Activated CD8-positive, alpha-beta T cell treated with anti-CD3 and anti-CD28 coated beads, Interleukin-2, amount 10 ng/mL, durations not matched to agents 7 days and 5 days (primary cell): ENCODE results near the gene GPR153. TPM values are rescaled to one million over a fixed set of nuclear protein-coding genes. Genes with fewer than 3 reads are reported as not detected.
"Not testable (repeated sequence)": the region's sequence is repeated elsewhere in the genome, so short reads cannot be mapped to it uniquely, and the experiment has no call there.

Source experiments
- ATAC-seq: fragments of 150-1000 bp; cut with Tn5 transposase; one replicate; pipeline ENCODE4 v1.10.0; 2021; ENCODE audit warnings: moderate library complexity
- CTCF ChIA-PET: fragments of 350-600 bp; sonication (Branson Sonifier 250); formaldehyde crosslinking; loops from one replicate; lab custom pipeline; 2021; ENCODE audit warnings: antibody characterized with exemption; lab: Charles Lee
- POLR2A ChIA-PET: fragments of 350-600 bp; sonication (Branson Sonifier 250); formaldehyde crosslinking; loops from one replicate; lab custom pipeline; 2021; ENCODE audit warnings: antibody characterized with exemption; lab: Charles Lee
- DNase-seq: peaks from one replicate; pipeline ENCODE4 v3.0.0-alpha.2; 2020
- H3K27ac Mint-ChIP-seq: one replicate; pipeline ENCODE4 v1.8.0; 2021; ENCODE audit warnings: mild to moderate bottlenecking, mixed read lengths
- H3K27me3 Mint-ChIP-seq: one replicate; pipeline ENCODE4 v1.8.0; 2021; ENCODE audit warnings: low read depth, mixed read lengths
- H3K36me3 Mint-ChIP-seq: one replicate; pipeline ENCODE4 v1.8.0; 2021; ENCODE audit warnings: low read depth, mixed read lengths
- H3K4me1 Mint-ChIP-seq: one replicate; pipeline ENCODE4 v1.8.0; 2021; ENCODE audit warnings: low read depth, mixed read lengths
- H3K4me3 Mint-ChIP-seq: one replicate; pipeline ENCODE4 v1.8.0; 2021; ENCODE audit warnings: mild to moderate bottlenecking, mixed read lengths
- H3K9me3 Mint-ChIP-seq: one replicate; pipeline ENCODE4 v1.8.0; 2022; ENCODE audit warnings: mixed read lengths; ENCODE audit not compliant: insufficient read depth
- total RNA-seq, 2 experiments: library from RNA; stranded (reverse); gene quantifications; one replicate each; pipeline ENCODE4 v1.2.3, GENCODE V29; 2021

Gene GPR153
- total RNA-seq = 1 to 10 TPM in 1 of 2 experiments, under 1 TPM in 1; 0.99 to 1.0 TPM

DNA sequence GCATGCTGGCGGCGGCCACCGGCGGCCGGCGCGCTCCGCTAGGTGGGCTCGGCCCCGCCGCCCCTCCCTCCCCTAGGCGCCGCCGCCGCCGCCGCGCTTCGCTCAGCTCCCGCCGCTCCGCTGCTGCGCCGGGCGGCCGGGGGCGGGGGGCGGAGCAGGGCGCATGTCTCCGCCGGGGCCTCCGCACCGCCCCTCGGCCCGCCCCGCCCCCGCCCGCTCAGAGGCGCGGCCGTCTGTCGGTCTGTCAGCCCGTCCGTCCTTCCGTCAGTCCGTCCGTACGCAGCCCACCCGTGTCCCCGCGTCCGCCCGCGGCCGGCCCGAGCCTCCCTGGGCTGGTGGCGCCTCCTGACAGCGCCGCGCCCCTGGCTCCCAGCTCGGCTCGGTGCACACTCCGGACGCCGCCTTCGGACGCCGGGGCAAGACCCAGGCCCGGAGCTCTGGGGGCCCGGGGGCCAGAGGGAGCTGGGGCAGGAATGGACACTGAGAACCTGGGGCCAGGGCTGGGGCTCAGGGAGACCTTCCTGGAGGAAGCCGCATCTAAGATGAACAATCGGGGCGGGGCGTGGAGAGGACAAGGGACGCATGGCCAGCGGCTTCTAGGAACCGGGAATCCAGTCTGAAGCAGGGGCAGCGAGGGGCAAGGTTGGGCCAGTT, at the start of gene GPR153:
Gene GPR153, minus strand, starts transcription at position 138 of the 654 bp plus-strand sequence. CDS start 6,193 bp downstream, outside the sequence.
- POLR2A ChIA-PET = no interaction called here
- ATAC-seq (peak; percentile 68), DNase-seq (peak; percentile 52)
- H3K4me3 Mint-ChIP-seq = peak within 1 kb of the TSS; percentile 65
- H3K9me3 Mint-ChIP-seq = no peaks in the 10 kb centered on the region
- CTCF ChIA-PET = interaction anchor here (1.5 to 1.7 kb wide), 2 partner anchors 15 to 16 kb away, joined by 3 to 5 read pairs; no protein-coding TSS in a partner anchor
- H3K27ac Mint-ChIP-seq = no peak within 1 kb of the TSS
- H3K27me3 Mint-ChIP-seq = peaks cover 13% of the 10 kb centered on the region
- H3K4me1 Mint-ChIP-seq = peaks cover 16% of the 10 kb centered on the region
- no peaks in the 10 kb centered on the region for H3K36me3 Mint-ChIP-seq

DNA sequence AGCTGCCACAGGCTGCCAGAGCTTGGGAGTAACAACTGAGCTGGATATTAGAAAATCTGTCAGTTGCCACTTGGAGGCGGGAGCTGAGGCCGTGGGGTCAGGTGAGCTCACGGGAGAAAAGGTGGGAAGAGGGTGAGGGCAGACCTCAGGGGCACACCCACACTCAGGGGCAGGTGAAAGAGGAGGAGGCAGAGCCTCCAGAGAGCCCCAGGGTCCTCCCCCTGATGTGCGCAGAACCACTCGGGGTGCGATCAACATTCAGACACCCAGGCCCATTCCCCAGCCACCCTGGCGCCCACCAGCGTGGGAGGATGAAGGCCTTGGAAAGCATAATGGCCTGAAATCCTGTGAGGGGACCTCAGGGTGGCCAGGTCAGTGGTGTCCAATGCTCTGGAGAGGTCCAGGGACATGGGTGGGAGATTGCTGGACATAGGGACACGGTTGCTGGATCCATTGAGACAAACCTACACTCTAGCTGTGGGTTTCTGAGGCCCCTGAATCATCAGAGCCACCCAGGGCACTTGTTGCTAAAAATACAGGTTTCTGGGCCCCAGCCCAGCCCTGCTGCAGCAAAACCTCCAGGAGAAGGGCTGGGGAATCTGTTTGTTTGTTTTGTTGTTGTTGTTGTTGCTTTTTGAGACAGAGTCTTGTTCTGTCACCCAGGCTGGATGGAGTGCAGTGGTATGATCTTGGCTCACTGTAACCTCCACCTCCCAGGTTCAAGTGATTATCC, 49.4 kb upstream of the GPR153 start:
- ATAC-seq = no peak
- Mint-ChIP-seq H3K27ac (no peak overlapping the region), H3K4me3 (no peak overlapping the region), H3K9me3 (peaks cover 7% of the 10 kb centered on the region), H3K27me3 (no peaks in the 10 kb centered on the region), H3K4me1 (no peaks in the 10 kb centered on the region), H3K36me3 (peaks cover 28% of the 10 kb centered on the region)
- CTCF ChIA-PET = no interaction called here
- DNase-seq = no peak
- POLR2A ChIA-PET = interaction anchor here (0.6 kb wide), 1 partner anchor 34 kb away, joined by 4 read pairs; no protein-coding TSS in a partner anchor

DNA sequence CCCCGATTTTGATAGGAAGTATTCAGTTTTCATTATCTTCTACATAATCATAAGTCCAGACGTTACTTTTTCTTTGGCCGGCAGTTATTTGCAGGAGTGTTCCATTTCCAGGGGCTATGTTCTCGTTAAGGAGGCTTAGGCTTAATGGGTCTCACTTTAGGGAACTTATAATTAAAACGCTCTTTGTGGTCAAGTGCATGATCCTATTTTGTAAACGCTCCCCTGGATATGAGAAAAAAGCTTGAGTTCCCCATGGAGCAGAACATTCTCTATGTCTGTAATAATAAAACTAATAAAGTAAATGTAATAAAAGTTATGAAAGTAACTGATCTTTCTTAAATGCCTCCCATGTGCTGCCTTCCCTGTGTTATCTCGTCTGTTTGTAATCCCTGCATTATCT, 48.7 kb upstream of the GPR153 start:
- ChIA-PET POLR2A (interaction anchor here (0.6 kb wide), 1 partner anchor 33 kb away, joined by 4 read pairs; no protein-coding TSS in a partner anchor), CTCF (no interaction called here)
- H3K36me3 Mint-ChIP-seq = peaks cover 28% of the 10 kb centered on the region
- ATAC-seq (no peak), DNase-seq (no peak)
- no peaks in the 10 kb centered on the region for H3K4me1 Mint-ChIP-seq
- H3K27me3 Mint-ChIP-seq = no peaks in the 10 kb centered on the region
- no peak overlapping the region for H3K4me3 Mint-ChIP-seq
- H3K9me3 Mint-ChIP-seq = peaks cover 7% of the 10 kb centered on the region
- H3K27ac Mint-ChIP-seq = no peak overlapping the region

DNA sequence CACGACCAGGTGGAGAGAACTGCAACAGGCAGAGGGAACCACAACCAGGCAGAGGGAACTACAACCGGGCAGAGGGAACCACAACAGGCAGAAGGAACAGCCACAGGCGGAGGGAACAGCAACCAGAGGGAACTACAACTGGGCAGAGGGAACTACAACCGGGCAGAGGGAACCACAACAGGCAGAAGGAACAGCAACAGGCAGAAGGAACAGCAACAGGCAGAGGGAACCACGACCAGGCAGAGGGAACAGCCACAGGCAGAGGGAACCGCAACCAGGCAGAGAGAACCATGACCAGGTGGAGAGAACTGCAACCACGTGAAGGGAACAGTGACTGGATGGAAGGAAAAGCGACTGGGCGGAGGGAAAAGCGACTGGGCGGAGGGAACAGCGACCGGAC, 47.6 kb upstream of the GPR153 start:
- Mint-ChIP-seq H3K4me3 (no peak overlapping the region), H3K36me3 (peaks cover 28% of the 10 kb centered on the region), H3K27ac (no peak overlapping the region), H3K4me1 (no peaks in the 10 kb centered on the region), H3K9me3 (peaks cover 7% of the 10 kb centered on the region), H3K27me3 (no peaks in the 10 kb centered on the region)
- ChIA-PET CTCF (no interaction called here), POLR2A (no interaction called here)
- ATAC-seq = no peak
- DNase-seq = no peak

DNA sequence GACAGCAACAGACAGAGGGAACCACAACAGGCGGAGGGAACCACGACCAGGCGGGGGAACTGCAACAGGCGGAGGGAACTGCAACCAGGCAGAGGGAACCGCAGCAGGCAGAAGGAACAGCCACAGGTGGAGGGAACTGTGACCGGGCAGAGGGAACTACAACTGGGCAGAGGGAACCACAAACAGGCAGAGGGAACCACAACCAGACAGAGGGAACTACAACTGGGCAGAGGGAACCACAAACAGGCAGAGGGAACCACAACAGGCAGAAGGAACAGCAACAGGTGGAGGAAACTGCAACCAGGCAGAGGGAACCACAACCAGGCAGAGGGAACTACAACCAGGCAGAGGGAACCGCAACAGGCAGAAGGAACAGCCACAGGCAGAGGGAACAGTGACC, 46.8 kb upstream of the GPR153 start:
- DNase-seq, CTCF ChIA-PET, POLR2A ChIA-PET, H3K4me3 Mint-ChIP-seq, H3K4me1 Mint-ChIP-seq, H3K27ac Mint-ChIP-seq, ATAC-seq, H3K27me3 Mint-ChIP-seq, H3K9me3 Mint-ChIP-seq: not testable (repeated sequence)
- peaks cover 28% of the 10 kb centered on the region for H3K36me3 Mint-ChIP-seq

DNA sequence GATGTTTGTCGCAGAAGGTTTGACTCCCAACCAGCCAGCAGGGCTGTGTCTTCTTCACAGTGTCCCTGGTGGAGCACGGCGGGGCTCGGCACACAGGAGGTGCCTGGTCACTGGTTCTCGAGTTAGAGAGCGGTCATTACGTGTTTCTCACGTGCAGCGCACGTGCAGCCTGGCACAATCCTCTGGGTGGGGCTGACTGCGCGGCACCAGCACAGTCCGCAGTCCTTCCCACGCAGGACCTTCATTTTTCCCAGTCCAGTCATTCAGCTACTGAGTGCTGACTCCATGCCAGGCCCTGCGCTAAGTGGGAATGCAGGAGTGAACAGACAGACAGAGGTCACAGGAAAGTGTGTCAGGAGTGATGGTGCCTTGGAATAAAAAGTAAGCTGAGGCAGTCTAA, 46.2 kb upstream of the GPR153 start:
- no peaks in the 10 kb centered on the region for H3K27me3 Mint-ChIP-seq
- no peak overlapping the region for H3K27ac Mint-ChIP-seq
- no peaks in the 10 kb centered on the region for H3K4me1 Mint-ChIP-seq
- H3K4me3 Mint-ChIP-seq = no peak overlapping the region
- peaks cover 28% of the 10 kb centered on the region for H3K36me3 Mint-ChIP-seq
- H3K9me3 Mint-ChIP-seq = peaks cover 7% of the 10 kb centered on the region
- ATAC-seq (no peak), DNase-seq (no peak)
- ChIA-PET POLR2A (no interaction called here), CTCF (no interaction called here)

DNA sequence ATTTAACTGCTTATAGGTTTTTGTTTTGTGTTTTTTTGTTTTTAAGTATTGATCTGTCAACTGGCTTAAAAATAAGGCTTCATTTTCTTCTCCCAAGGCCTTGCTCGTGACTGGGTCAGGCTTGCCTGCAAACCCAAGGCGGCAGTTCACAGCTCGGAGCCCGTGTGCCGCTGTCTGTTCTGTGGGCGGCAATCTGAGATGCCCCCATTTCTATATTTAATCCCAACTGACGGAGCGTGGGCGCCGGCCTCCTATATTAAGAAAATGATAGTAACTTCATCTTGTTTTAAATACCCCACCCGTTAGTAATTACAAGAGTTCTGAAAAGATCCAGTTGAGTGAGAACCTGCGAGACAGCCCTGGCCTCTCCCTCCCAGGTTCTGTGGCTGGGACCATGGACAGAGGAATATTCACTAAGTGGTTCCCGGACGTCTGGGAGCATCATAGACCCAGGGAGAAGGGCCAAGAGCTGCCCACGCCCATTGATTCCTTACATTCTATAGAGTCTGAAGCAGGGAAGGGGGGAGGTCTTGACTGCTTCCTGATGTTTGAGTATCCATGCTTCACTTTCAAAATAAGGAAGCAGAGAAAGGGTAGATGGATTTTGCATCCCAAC, 42.6 kb upstream of the GPR153 start:
- DNase-seq = no peak
- Mint-ChIP-seq H3K36me3 (peaks cover 23% of the 10 kb centered on the region), H3K27ac (no peak overlapping the region), H3K9me3 (peaks cover 7% of the 10 kb centered on the region), H3K4me3 (no peak overlapping the region), H3K4me1 (no peaks in the 10 kb centered on the region), H3K27me3 (no peaks in the 10 kb centered on the region)
- CTCF ChIA-PET = no interaction called here
- ATAC-seq = no peak
- POLR2A ChIA-PET = no interaction called here

DNA sequence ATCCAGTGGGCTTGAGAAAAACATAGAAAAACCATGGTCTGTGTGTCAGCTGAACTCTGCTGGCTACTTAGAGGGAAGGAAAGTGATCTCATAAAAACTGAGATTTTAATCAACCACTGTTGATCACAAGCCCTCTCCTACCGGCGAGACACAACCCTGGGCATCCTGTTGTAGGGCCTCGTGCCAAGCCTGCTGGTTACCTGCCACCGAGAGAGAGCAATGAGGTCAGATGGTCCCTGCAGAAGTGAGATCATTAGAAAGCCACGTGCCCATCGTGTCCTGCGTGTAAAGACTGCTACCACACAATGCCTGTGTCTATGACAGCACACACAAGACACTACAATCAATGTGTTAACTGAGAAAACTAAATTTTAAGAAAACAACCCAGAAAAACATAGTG, 41.7 kb upstream of the GPR153 start:
- no peak for DNase-seq
- H3K36me3 Mint-ChIP-seq = peaks cover 16% of the 10 kb centered on the region
- no peaks in the 10 kb centered on the region for H3K4me1 Mint-ChIP-seq
- no peak overlapping the region for H3K27ac Mint-ChIP-seq
- ChIA-PET POLR2A (no interaction called here), CTCF (no interaction called here)
- no peak overlapping the region for H3K4me3 Mint-ChIP-seq
- peaks cover 7% of the 10 kb centered on the region for H3K9me3 Mint-ChIP-seq
- H3K27me3 Mint-ChIP-seq = no peaks in the 10 kb centered on the region
- ATAC-seq = no peak

DNA sequence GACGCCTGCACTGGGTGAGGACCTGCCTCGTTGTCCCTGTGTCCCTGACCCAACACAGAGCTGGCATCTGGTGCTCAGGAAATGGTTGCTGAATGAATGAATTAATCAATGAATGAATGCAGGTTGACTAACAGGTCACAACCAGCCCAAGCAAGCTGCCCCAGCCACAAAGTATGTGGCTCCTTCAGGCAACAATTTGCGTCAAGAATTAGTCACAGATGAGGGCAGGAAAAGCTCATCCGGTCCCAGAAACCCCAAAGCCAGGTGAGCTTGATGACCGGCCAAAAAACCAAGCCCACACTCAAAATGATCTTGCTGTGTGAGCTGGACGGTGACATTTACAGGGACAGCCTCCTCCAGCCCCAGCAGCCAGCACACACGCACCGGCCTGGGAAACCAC, 40.6 kb upstream of the GPR153 start:
- Mint-ChIP-seq H3K36me3 (peaks cover 6% of the 10 kb centered on the region), H3K4me3 (no peak overlapping the region), H3K27ac (no peak overlapping the region), H3K27me3 (no peaks in the 10 kb centered on the region), H3K4me1 (no peaks in the 10 kb centered on the region), H3K9me3 (no peaks in the 10 kb centered on the region)
- ATAC-seq (no peak), DNase-seq (no peak)
- ChIA-PET POLR2A (no interaction called here), CTCF (no interaction called here)

DNA sequence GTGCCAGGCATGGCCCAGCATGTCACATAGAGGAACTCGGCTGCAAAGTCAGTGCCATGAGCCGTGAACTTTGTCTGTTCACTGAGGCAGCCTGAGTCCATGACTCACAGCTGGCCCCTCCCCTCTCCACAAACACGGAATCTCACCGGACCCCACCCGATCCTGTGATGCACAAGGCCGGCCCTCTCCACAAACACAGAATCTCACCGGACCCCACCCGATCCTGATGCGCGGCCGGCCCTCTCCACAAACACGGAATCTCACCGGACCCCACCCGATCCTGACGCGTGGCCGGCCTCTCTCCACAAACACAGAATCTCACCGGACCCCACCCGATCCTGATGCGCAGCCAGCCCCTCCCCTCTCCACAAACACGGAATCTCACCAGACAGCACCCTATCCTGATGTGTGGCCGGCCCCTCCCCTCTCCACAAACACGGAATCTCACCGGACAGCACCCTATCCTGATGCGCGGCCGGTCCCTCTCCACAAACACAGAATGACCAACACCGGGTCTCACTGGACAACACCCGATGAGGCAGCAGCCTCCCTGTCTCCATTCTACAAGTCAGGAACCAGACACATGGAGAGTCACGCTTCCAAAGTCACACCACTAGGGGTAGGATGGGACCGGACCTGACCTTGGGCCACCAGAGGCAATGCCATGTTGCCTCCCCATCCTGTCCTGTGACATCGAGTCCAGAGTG, 39.6 kb upstream of the GPR153 start:
- ChIA-PET CTCF (no interaction called here), POLR2A (no interaction called here)
- no peaks in the 10 kb centered on the region for H3K27me3 Mint-ChIP-seq
- ATAC-seq = no peak
- no peak overlapping the region for H3K27ac Mint-ChIP-seq
- no peaks in the 10 kb centered on the region for H3K9me3 Mint-ChIP-seq
- no peaks in the 10 kb centered on the region for H3K4me1 Mint-ChIP-seq
- no peak overlapping the region for H3K4me3 Mint-ChIP-seq
- no peak for DNase-seq
- H3K36me3 Mint-ChIP-seq = peaks cover 2% of the 10 kb centered on the region

DNA sequence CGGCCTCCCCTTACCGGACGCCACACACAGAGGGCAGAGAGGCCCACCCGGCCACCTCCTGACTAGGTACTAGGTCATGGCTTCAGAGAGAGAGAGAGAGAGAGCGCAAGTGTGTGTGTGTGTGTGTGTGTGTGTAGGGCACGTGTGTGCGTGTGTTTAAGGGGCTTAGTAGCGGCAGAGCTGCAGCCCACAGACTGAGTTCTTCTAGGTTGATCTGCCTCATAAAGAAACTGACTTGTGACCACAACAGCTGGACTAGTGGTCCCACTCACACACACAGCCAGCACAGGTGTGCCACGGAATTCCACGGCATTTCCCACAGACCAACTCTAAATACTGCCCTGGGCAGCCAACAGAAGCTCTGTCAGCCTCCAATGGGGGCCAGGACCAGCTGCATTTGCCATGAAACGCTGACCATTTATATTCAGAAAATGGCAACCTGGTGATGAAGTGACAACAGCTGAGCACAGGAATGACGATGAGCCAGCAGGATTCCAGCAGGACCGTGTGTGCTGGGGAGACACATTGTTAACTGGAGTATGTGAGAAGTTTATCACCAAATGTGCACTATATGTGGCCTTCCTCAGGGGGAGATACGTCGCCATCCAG, 38.8 kb upstream of the GPR153 start:
- Mint-ChIP-seq H3K27me3 (no peaks in the 10 kb centered on the region), H3K36me3 (peaks cover 2% of the 10 kb centered on the region), H3K4me1 (peaks cover 6% of the 10 kb centered on the region), H3K4me3 (no peak overlapping the region), H3K27ac (no peak overlapping the region), H3K9me3 (no peaks in the 10 kb centered on the region)
- ATAC-seq (no peak), DNase-seq (no peak)
- ChIA-PET POLR2A (no interaction called here), CTCF (no interaction called here)
